ENCODE measurements around the gene ZNF280B.
A peak's percentile ranks its signal among the peaks of the same experiment; 100 is the strongest.
"Not testable (repeated sequence)": the region's sequence is repeated elsewhere in the genome, so short reads cannot be mapped to it uniquely, and the experiment has no call there.

Gene ZNF280B

GRCh38 chr22:22506736-22507135 is 1.8 kb downstream of the ZNF280B start:
- DNase-seq = no peak

GRCh38 chr22:22498267-22498666 is 10.3 kb downstream of the ZNF280B start:
- no peak for DNase-seq

- DNase-seq = not testable (repeated sequence)
Observed at GRCh38 chr22:22491589-22491988, 17.0 kb downstream of the ZNF280B start.

- no peak for DNase-seq
Observed at GRCh38 chr22:22488736-22489135, 19.8 kb downstream of the ZNF280B start.

- no peak for DNase-seq
Observed at GRCh38 chr22:22487869-22488597, 20.5 kb downstream of the ZNF280B start.

GRCh38 chr22:22487059-22487458 is 21.5 kb downstream of the ZNF280B start:
- no peak for DNase-seq

- no peak for DNase-seq
Observed at GRCh38 chr22:22486132-22486899, 22.2 kb downstream of the ZNF280B start.

GRCh38 chr22:22485524-22485923 is 23.0 kb downstream of the ZNF280B start:
- DNase-seq = no peak

GRCh38 chr22:22484023-22484422 is 24.5 kb downstream of the ZNF280B start:
- DNase-seq = no peak

- no peak for DNase-seq
Observed at GRCh38 chr22:22480940-22481339, 27.6 kb downstream of the ZNF280B start.

- DNase-seq = peak; percentile 53
Observed at GRCh38 chr22:22479999-22480532, 28.5 kb downstream of the ZNF280B start.

GRCh38 chr22:22479116-22479515 is 29.4 kb downstream of the ZNF280B start:
- no peak for DNase-seq

GRCh38 chr22:22478470-22478869 is 30.1 kb downstream of the ZNF280B start:
- DNase-seq = no peak

- no peak for DNase-seq
Observed at GRCh38 chr22:22474733-22475132, 33.8 kb downstream of the ZNF280B start.

GRCh38 chr22:22471104-22471503 is 37.4 kb downstream of the ZNF280B start:
- not testable (repeated sequence) for DNase-seq

- no peak for DNase-seq
Observed at GRCh38 chr22:22469527-22469926, 39.0 kb downstream of the ZNF280B start.

- DNase-seq = not testable (repeated sequence)
Observed at GRCh38 chr22:22468794-22469469, 39.6 kb downstream of the ZNF280B start.

- DNase-seq = no peak
Observed at GRCh38 chr22:22467112-22467511, 41.4 kb downstream of the ZNF280B start.

GRCh38 chr22:22465782-22466181 is 42.8 kb downstream of the ZNF280B start:
- peak; percentile 9 for DNase-seq

GRCh38 chr22:22465094-22465602 is 43.4 kb downstream of the ZNF280B start:
- DNase-seq = no peak

- no peak for DNase-seq
Observed at GRCh38 chr22:22464541-22465054, 43.9 kb downstream of the ZNF280B start.

- peak; percentile 59 for DNase-seq
Observed at GRCh38 chr22:22463855-22464540, 44.5 kb downstream of the ZNF280B start.
